Measurements from ENCODE around the gene XYLT1.

DNA sequence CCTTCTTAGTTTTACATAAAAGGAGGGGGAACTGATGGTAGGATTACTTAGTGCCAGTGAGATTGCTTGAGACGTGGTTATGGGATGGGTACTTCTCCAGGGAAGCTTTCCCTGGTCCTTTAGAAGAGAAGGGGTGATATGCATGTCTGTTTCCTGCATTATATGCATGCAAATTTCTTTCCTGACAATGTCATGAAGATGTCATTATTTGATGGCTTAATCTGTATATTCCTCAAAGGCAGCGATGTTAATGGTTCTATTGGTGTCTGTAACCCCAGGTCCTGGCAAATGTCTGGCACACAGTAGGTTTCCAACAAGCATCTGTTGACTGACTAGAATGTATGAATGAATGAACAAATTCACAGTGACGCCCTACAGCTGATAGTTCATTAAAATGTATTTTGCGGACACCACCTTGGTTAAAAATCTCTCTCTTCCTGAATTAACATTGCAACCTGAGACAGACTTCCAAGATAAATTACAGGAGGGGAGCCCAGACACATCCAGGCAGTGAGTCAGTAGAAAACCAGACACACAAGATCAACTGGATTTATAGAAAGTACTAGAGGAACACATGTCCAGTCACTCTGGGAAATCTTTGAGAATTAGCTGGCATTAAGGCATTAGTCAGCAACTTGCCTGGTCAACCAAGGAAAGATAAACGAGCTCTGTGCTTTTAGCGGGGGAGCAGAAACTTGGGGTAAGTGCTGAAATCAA lies 293.4 kb downstream of the XYLT1 start:
- no peak for TF ChIP-seq SMC3 (IDR thresholded peaks at IDR 0.05; ENCODE audit: low read depth, low read length)
- TF ChIP-seq, protein P1, sequence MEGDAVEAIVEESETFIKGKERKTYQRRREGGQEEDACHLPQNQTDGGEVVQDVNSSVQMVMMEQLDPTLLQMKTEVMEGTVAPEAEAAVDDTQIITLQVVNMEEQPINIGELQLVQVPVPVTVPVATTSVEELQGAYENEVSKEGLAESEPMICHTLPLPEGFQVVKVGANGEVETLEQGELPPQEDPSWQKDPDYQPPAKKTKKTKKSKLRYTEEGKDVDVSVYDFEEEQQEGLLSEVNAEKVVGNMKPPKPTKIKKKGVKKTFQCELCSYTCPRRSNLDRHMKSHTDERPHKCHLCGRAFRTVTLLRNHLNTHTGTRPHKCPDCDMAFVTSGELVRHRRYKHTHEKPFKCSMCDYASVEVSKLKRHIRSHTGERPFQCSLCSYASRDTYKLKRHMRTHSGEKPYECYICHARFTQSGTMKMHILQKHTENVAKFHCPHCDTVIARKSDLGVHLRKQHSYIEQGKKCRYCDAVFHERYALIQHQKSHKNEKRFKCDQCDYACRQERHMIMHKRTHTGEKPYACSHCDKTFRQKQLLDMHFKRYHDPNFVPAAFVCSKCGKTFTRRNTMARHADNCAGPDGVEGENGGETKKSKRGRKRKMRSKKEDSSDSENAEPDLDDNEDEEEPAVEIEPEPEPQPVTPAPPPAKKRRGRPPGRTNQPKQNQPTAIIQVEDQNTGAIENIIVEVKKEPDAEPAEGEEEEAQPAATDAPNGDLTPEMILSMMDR (IDR thresholded peaks at IDR 0.05) = no peak
- no peak for TF ChIP-seq GABPA (IDR thresholded peaks at IDR 0.05; ENCODE audit: low read depth)
- TF ChIP-seq SIN3A (IDR thresholded peaks at IDR 0.05; ENCODE audit: borderline replicate concordance, low read depth, low read length) = no peak
- TF ChIP-seq, protein P2, sequence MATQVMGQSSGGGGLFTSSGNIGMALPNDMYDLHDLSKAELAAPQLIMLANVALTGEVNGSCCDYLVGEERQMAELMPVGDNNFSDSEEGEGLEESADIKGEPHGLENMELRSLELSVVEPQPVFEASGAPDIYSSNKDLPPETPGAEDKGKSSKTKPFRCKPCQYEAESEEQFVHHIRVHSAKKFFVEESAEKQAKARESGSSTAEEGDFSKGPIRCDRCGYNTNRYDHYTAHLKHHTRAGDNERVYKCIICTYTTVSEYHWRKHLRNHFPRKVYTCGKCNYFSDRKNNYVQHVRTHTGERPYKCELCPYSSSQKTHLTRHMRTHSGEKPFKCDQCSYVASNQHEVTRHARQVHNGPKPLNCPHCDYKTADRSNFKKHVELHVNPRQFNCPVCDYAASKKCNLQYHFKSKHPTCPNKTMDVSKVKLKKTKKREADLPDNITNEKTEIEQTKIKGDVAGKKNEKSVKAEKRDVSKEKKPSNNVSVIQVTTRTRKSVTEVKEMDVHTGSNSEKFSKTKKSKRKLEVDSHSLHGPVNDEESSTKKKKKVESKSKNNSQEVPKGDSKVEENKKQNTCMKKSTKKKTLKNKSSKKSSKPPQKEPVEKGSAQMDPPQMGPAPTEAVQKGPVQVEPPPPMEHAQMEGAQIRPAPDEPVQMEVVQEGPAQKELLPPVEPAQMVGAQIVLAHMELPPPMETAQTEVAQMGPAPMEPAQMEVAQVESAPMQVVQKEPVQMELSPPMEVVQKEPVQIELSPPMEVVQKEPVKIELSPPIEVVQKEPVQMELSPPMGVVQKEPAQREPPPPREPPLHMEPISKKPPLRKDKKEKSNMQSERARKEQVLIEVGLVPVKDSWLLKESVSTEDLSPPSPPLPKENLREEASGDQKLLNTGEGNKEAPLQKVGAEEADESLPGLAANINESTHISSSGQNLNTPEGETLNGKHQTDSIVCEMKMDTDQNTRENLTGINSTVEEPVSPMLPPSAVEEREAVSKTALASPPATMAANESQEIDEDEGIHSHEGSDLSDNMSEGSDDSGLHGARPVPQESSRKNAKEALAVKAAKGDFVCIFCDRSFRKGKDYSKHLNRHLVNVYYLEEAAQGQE (IDR thresholded peaks at IDR 0.05; ENCODE audit: low read depth, low read length) = no peak; the same call in 1 of the 2 replicates
- no peak for TF ChIP-seq YY1 (IDR thresholded peaks at IDR 0.05; ENCODE audit: low read depth)
- no peak for TF ChIP-seq FOXM1 (IDR thresholded peaks at IDR 0.05; ENCODE audit: low read depth)
- TF ChIP-seq, protein P3, sequence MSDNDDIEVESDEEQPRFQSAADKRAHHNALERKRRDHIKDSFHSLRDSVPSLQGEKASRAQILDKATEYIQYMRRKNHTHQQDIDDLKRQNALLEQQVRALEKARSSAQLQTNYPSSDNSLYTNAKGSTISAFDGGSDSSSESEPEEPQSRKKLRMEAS (IDR thresholded peaks at IDR 0.05; ENCODE audit: low read depth) = no peak
- TF ChIP-seq MXI1 (IDR thresholded peaks at IDR 0.05; ENCODE audit: low read depth, low read length) = no peak
- TF ChIP-seq CHD2 (IDR thresholded peaks at IDR 0.05; ENCODE audit: low read length, partially characterized antibody) = no peak
- TF ChIP-seq JUND (IDR thresholded peaks at IDR 0.05) = peak; percentile 62
- TF ChIP-seq, protein P4, sequence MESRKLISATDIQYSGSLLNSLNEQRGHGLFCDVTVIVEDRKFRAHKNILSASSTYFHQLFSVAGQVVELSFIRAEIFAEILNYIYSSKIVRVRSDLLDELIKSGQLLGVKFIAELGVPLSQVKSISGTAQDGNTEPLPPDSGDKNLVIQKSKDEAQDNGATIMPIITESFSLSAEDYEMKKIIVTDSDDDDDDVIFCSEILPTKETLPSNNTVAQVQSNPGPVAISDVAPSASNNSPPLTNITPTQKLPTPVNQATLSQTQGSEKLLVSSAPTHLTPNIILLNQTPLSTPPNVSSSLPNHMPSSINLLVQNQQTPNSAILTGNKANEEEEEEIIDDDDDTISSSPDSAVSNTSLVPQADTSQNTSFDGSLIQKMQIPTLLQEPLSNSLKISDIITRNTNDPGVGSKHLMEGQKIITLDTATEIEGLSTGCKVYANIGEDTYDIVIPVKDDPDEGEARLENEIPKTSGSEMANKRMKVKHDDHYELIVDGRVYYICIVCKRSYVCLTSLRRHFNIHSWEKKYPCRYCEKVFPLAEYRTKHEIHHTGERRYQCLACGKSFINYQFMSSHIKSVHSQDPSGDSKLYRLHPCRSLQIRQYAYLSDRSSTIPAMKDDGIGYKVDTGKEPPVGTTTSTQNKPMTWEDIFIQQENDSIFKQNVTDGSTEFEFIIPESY (IDR thresholded peaks at IDR 0.05; ENCODE audit: borderline replicate concordance, low read depth) = no peak
- TF ChIP-seq POLR2AphosphoS5 (IDR thresholded peaks at IDR 0.05; ENCODE audit: low read depth, low read length) = no peak

All from SK-N-SH (cell line).